Measurements from ENCODE around the gene FHOD3.

- TF ChIP-seq POLR2A (IDR thresholded peaks at IDR 0.05; ENCODE audit: low read depth, low read length), result no peak
- TF ChIP-seq POLR2AphosphoS5 (IDR thresholded peaks at IDR 0.05; ENCODE audit: low read depth, low read length), result no peak
- no peak for TF ChIP-seq TAF1 (IDR thresholded peaks at IDR 0.05; ENCODE audit: borderline replicate concordance, low read depth, low read length)
Observed at GRCh38 chr18:36653141-36653869, 355.8 kb downstream of the FHOD3 start.

Data from GM12892 (cell line).